ENCODE data around the gene TACR2.

The TACR2 gene

DNA sequence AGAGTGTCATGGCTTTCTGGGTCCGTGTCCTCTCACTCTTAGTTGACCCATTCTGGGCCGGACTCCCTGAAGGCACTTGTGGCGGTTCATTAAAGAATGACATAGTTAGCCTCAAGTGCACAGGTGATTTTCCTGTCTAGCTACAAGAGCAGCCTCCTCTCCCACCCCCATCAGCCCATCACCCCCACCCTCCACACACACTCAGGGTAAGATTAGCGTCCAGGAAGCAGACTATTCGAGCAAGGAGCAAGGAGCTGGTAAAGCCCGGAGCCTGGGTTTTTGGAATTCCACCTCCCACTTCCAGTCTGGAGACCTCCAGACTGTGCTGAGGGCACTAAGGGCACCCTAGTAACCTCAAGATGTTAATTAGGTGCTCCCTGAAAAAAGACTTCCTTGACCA, 39.5 kb downstream of the TACR2 start:
- TF ChIP-seq, protein P1, sequence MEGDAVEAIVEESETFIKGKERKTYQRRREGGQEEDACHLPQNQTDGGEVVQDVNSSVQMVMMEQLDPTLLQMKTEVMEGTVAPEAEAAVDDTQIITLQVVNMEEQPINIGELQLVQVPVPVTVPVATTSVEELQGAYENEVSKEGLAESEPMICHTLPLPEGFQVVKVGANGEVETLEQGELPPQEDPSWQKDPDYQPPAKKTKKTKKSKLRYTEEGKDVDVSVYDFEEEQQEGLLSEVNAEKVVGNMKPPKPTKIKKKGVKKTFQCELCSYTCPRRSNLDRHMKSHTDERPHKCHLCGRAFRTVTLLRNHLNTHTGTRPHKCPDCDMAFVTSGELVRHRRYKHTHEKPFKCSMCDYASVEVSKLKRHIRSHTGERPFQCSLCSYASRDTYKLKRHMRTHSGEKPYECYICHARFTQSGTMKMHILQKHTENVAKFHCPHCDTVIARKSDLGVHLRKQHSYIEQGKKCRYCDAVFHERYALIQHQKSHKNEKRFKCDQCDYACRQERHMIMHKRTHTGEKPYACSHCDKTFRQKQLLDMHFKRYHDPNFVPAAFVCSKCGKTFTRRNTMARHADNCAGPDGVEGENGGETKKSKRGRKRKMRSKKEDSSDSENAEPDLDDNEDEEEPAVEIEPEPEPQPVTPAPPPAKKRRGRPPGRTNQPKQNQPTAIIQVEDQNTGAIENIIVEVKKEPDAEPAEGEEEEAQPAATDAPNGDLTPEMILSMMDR (IDR thresholded peaks at IDR 0.05; ENCODE audit: low read depth, low read length, missing control alignments), result no peak
- DNase-seq (ENCODE audit: extremely low read depth, low read depth), result no peak
- H3K4me3 ChIP-seq (replicated peaks; ENCODE audit: low read depth, low read length), result no peak overlapping the region

DNA sequence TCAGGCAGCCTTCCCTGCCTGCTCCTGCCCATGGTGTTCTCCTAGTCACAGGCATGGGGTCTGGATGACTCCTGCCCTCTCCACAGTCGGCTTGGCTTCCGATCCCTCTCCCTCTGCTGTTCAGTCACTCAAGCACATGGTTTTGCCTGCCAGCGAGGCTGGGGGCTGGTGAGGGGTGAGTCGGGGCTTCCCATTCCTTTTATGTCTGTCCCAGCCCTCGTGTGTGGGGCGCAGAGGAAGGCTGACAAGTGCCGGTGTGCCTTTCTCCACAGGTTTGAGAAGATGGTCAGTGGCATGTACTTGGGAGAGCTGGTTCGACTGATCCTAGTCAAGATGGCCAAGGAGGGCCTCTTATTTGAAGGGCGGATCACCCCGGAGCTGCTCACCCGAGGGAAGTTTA, 40.1 kb downstream of the TACR2 start:
- TF ChIP-seq, protein P1 (IDR thresholded peaks at IDR 0.05; ENCODE audit: low read depth, low read length, missing control alignments), result no peak
- DNase-seq (ENCODE audit: extremely low read depth, low read depth), result no peak
- no peak overlapping the region for H3K4me3 ChIP-seq (replicated peaks; ENCODE audit: low read depth, low read length)

DNA sequence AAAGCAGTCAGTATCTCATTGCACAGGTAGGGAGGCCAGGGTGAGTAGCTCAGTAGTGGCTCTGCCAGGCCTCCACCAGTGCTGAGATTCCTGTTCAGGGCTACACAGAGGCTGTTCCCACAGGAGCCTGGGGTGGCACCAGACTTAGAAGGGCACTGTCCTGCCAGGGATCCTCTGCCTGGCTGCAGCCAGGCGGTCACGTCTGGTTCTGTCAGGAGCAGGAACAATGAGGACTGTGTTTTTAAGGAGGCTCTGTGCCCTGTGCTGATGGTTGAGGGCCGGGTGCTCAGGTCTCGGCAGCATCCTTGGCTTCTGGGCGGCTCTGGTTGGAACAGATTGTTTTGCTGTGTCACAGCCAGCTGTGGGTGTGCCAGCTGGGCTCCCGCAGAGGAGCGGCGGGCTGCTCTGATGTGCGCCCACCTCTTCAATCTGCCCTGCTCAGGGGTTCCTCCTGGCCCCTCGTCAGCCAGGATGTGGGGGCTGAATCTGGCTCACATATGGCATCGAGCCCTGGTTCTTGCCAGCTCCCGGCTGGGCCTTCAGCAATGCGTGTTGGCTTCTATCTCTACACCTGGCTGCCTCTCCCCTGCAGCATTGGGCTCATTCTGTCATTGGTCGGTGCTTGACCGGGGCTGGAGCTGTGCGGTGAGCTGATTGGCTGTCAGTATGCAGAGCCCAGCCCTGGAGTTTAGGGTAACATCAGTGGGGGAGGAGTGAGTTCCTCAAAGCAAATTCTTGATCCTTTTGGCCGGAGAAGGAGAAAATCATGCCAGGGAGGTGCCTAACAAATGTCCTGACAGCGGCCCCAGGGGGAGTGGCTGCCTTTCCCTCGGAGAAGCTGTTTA, 41.2 kb downstream of the TACR2 start:
- TF ChIP-seq, protein P1 (IDR thresholded peaks at IDR 0.05; ENCODE audit: low read depth, low read length, missing control alignments), result no peak
- H3K4me3 ChIP-seq (replicated peaks; ENCODE audit: low read depth, low read length), result no peak overlapping the region
- no peak for DNase-seq (ENCODE audit: extremely low read depth, low read depth)

DNA sequence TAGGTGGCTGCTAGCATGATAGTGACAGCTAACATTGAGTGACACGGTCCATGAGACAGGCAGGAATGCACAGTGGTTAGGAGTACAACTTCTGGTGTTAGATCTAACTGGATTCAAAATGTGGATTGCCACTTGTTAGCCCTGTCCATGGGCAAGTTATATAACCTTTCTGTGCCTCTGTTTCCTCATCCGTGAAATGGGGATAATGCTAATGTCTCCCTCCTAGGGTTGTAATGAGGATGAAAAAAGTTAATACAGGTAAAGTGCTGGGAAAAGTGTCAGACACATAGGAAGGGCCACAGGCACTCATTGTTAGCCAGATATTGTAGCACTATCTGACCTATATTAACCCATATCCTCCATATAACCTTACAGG, 41.8 kb downstream of the TACR2 start:
- no peak for DNase-seq (ENCODE audit: extremely low read depth, low read depth)
- H3K4me3 ChIP-seq (replicated peaks; ENCODE audit: low read depth, low read length), result no peak overlapping the region
- TF ChIP-seq, protein P1 (IDR thresholded peaks at IDR 0.05; ENCODE audit: low read depth, low read length, missing control alignments), result no peak

DNA sequence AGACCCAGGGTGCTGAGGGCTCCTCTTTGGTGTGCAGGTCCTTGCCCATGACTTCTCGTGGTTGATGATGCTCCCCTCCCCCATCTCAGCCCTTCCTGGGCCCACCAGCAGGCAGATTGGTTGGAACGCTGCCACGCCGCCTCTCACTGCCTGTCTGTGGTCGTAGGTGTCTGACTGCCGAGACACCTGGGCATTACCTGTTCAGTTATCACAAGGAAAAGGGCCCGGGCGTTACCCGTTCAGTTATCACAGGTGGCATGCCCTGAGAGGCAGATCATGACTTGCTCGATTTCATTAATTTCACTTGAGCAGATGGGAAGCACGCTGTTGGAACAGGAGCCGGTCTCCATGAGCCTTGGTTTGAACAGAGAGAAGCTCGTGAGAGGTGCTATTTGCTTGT, 42.5 kb downstream of the TACR2 start:
- H3K4me3 ChIP-seq (replicated peaks; ENCODE audit: low read depth, low read length), result no peak overlapping the region
- TF ChIP-seq, protein P1 (IDR thresholded peaks at IDR 0.05; ENCODE audit: low read depth, low read length, missing control alignments), result no peak
- DNase-seq (ENCODE audit: extremely low read depth, low read depth), result no peak

DNA sequence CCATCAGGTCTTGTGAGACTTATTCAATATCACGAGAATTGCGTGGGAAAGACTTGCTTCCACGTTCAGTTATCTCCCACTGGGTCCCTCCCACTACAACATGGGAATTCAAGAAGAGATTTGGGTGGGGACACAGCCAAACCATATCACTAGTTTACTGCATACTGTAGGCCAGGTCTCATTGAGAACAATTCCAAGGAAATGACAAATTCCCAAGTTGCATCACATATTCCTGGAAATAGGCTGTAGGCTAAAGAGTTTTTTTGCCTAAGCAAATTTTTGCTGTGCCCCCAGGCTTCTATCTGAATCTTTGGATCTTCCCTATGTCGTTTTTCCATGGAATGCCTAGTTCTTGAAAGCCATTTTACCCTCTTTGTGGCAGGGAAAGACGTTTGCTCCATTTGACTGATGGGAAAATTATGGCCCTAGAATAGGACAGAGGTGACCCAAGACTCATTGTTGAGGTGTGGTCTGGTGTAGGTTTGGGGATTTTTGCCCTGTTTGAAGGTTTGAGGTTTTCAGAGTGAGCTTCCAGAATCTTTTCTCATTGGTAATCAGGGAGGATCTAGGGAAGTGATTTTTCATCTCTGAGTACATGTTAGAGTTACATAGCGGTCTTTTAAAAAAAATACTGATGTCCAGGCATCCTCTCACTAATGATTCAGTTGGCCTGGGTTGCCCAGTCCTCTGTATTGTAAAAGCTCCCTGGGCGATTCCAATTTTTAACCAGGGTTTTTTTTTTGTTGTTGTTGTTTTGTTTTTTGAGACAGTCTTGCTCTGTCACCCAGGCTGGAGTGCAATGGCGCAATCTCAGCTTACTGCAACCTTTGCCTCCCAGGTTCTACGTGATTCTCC, 44.4 kb downstream of the TACR2 start:
- no peak overlapping the region for H3K4me3 ChIP-seq (replicated peaks; ENCODE audit: low read depth, low read length)
- DNase-seq (ENCODE audit: extremely low read depth, low read depth), result no peak
- TF ChIP-seq, protein P1 (IDR thresholded peaks at IDR 0.05; ENCODE audit: low read depth, low read length, missing control alignments), result no peak
